22Rv1 (cell line): ENCODE data around the gene SSBP2.

ENCODE experiments used
- CTCF ChIP-seq: fragments of 450-650 bp; IDR thresholded peaks from 2 replicates; pipeline ENCODE4 v1.5.1; 2017; ENCODE audit warnings: mild to moderate bottlenecking
- ZFX ChIP-seq: fragments of 450-650 bp; IDR thresholded peaks from 2 replicates; pipeline ENCODE4 v1.6.1; 2017; ENCODE audit warnings: antibody characterized with exemption, borderline replicate concordance

GRCh38 chr5:81542242-81542641 lies 208.7 kb downstream of the SSBP2 start:
- TF ChIP-seq CTCF, result no peak
- no peak for TF ChIP-seq ZFX
